Smooth muscle cell (in vitro differentiated cells): Measurements from ENCODE around the gene PIK3R3. TPM values are rescaled to one million over a fixed set of nuclear protein-coding genes. Genes with fewer than 3 reads are reported as not detected.

Source experiments
- DNase-seq: peaks from one replicate; lab custom pipeline; 2025; ENCODE audit not compliant: unreplicated experiment; lab: John Stamatoyannopoulos, UW
- H2AFZ ChIP-seq: fragments of 200-600 bp; sonication (generic); 2 replicates; pipeline ENCODE4 v1.6.0; 2016; ENCODE audit warnings: antibody characterized with exemption, low read depth, mild to moderate bottlenecking
- H3F3A ChIP-seq: fragments of 200-600 bp; sonication (generic); 2 replicates; pipeline ENCODE4 v1.6.0; 2017; ENCODE audit warnings: antibody characterized with exemption, low read depth
- H3K27ac ChIP-seq: fragments of 200-600 bp; sonication (generic); 2 replicates; pipeline ENCODE4 v1.5.1; 2016; ENCODE audit warnings: low read depth, mild to moderate bottlenecking
- H3K27me3 ChIP-seq: fragments of 200-600 bp; sonication (generic); 2 replicates; pipeline ENCODE4 v1.6.1; 2016; ENCODE audit warnings: low read depth, mild to moderate bottlenecking
- H3K36me3 ChIP-seq: fragments of 200-600 bp; sonication (generic); 2 replicates; pipeline ENCODE4 v1.5.1; 2016; ENCODE audit warnings: low read depth
- H3K4me1 ChIP-seq: fragments of 200-600 bp; sonication (generic); 2 replicates; pipeline ENCODE4 v1.5.1; 2016; ENCODE audit warnings: low read depth
- H3K4me2 ChIP-seq: fragments of 200-600 bp; sonication (generic); 2 replicates; pipeline ENCODE4 v1.6.0; 2016; ENCODE audit warnings: mild to moderate bottlenecking
- H3K4me3 ChIP-seq: fragments of 200-600 bp; sonication (generic); 2 replicates; pipeline ENCODE4 v1.5.1; 2016; ENCODE audit warnings: mild to moderate bottlenecking
- H3K79me2 ChIP-seq: fragments of 200-600 bp; sonication (generic); 2 replicates; pipeline ENCODE4 v1.6.0; 2016; ENCODE audit warnings: low read depth, mild to moderate bottlenecking
- H3K9ac ChIP-seq: fragments of 200-600 bp; sonication (generic); 2 replicates; pipeline ENCODE4 v1.6.0; 2016; ENCODE audit warnings: low read depth
- H3K9me3 ChIP-seq: fragments of 200-600 bp; sonication (generic); replicated peaks from 2 replicates; pipeline ENCODE4 v1.5.1; 2016; ENCODE audit warnings: low read depth
- H4K20me1 ChIP-seq: fragments of 200-600 bp; sonication (generic); 2 replicates; pipeline ENCODE4 v1.6.0; 2016; ENCODE audit warnings: low read depth
- CTCF ChIP-seq: fragments of 200-600 bp; sonication (generic); IDR thresholded peaks from 2 replicates; pipeline ENCODE4 v1.5.1; 2017; ENCODE audit warnings: borderline replicate concordance, mild to moderate bottlenecking, antibody characterized with exemption; ENCODE audit not compliant: insufficient read depth, poor library complexity, severe bottlenecking
- WGBS: methylation state at CpG from one replicate; pipeline ENCODE4 v1.1.7; 2016; ENCODE audit warnings: low lambda C conversion rate; 5-methylcytosine and 5-hydroxymethylcytosine counted together
- polyA plus RNA-seq: library from polyadenylated mRNA; unstranded; fragments of >200 nt; fragmentation: Nextera tagmentation; extraction: Ambion mirVana; gene quantifications from 2 replicates; pipeline ENCODE4 v1.2.1, GENCODE V29; 2016
- total RNA-seq: library from RNA; depleted of rRNA; stranded (reverse); fragments of >200 nt; gene quantifications from 2 replicates; pipeline ENCODE4 v1.2.3, GENCODE V29; 2014

The PIK3R3 gene
- total and polyA plus RNA-seq, 2 experiments from 2014 or later: 3.7 to 5.6 TPM

DNA sequence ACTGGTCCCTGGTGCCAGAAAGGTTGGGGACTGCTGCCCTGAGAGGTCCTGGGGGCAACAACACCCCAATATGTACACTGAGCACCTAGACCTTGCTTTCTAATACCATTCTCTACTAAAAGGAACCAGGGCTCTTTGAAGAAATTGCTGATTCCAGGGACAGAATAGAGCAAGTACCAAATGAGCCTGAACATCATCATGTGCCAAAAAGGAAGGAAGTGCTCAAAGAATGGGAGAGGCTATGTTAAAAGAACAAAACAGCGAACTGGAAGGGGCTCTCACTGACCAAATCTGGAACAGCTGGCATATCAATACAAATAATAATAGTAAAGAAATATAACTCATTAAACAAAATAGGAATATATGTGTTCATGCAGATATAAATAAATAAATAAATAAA is 50.8 kb downstream of the PIK3R3 start:
- H2AFZ ChIP-seq: no peak overlapping the region
- no peak for TF ChIP-seq CTCF
- H3K27me3 ChIP-seq: no peaks in the 10 kb centered on the region
- H3F3A ChIP-seq: no peaks in the 10 kb centered on the region
- H3K27ac ChIP-seq: no peak overlapping the region
- H3K9me3 ChIP-seq: no peaks in the 10 kb centered on the region
- H3K4me2 ChIP-seq: no peak overlapping the region
- no peak for DNase-seq
- no peaks in the 10 kb centered on the region for H3K36me3 ChIP-seq
- WGBS: 94% methylated on average over 1 of the region's 1 CpG
- no peak overlapping the region for H3K4me3 ChIP-seq
- no peaks in the 10 kb centered on the region for H3K79me2 ChIP-seq
- H4K20me1 ChIP-seq: no peaks in the 10 kb centered on the region
- H3K4me1 ChIP-seq: no peaks in the 10 kb centered on the region
- H3K9ac ChIP-seq: no peak overlapping the region

- Histone ChIP-seq H3K4me2 (no peak overlapping the region), H3K27me3 (no peaks in the 10 kb centered on the region), H4K20me1 (no peaks in the 10 kb centered on the region), H3K4me1 (no peaks in the 10 kb centered on the region), H3K36me3 (no peaks in the 10 kb centered on the region), H3K9ac (no peak overlapping the region), H3K4me3 (no peak overlapping the region), H3K9me3 (no peaks in the 10 kb centered on the region), H3K27ac (no peak overlapping the region), H3K79me2 (no peaks in the 10 kb centered on the region), H2AFZ (no peak overlapping the region), H3F3A (no peaks in the 10 kb centered on the region)
- 95% methylated on average over 7 of the region's 7 CpGs for WGBS
- TF ChIP-seq CTCF: no peak
- no peak for DNase-seq
Measured at GRCh38 chr1:46081206-46081605, 51.2 kb downstream of the PIK3R3 start.

- Histone ChIP-seq H3K36me3 (no peaks in the 10 kb centered on the region), H3K9ac (no peak overlapping the region), H3K4me2 (no peak overlapping the region), H3K4me1 (no peaks in the 10 kb centered on the region), H3K79me2 (no peaks in the 10 kb centered on the region), H3K27me3 (no peaks in the 10 kb centered on the region), H2AFZ (no peak overlapping the region), H3F3A (no peaks in the 10 kb centered on the region), H3K9me3 (no peaks in the 10 kb centered on the region), H3K4me3 (no peak overlapping the region), H4K20me1 (no peaks in the 10 kb centered on the region), H3K27ac (no peak overlapping the region)
- TF ChIP-seq CTCF: no peak
- no peak for DNase-seq
- WGBS: 93% methylated on average over 3 of the region's 3 CpGs
Measured at GRCh38 chr1:46080257-46080656, 52.2 kb downstream of the PIK3R3 start.

GRCh38 chr1:46077644-46078043 is 54.8 kb downstream of the PIK3R3 start:
- H3K4me3 ChIP-seq: no peak overlapping the region
- no peaks in the 10 kb centered on the region for H3K9me3 ChIP-seq
- 82% methylated on average over 4 of the region's 4 CpGs for WGBS
- no peaks in the 10 kb centered on the region for H3K36me3 ChIP-seq
- no peak for TF ChIP-seq CTCF
- H3K79me2 ChIP-seq: no peaks in the 10 kb centered on the region
- H2AFZ ChIP-seq: no peak overlapping the region
- H3K27ac ChIP-seq: no peak overlapping the region
- no peak overlapping the region for H3K4me2 ChIP-seq
- H3K27me3 ChIP-seq: no peaks in the 10 kb centered on the region
- no peaks in the 10 kb centered on the region for H4K20me1 ChIP-seq
- no peaks in the 10 kb centered on the region for H3F3A ChIP-seq
- H3K9ac ChIP-seq: no peak overlapping the region
- DNase-seq: no peak
- no peaks in the 10 kb centered on the region for H3K4me1 ChIP-seq
